Lower lobe of right lung (tissue), 2 donors: ENCODE results near the gene CREB3L2. TPM values are rescaled to one million over a fixed set of nuclear protein-coding genes. Genes with fewer than 3 reads are reported as not detected.
A peak's percentile ranks its signal among the peaks of the same experiment; 100 is the strongest.

Experiments
- ATAC-seq, 2 donors: fragments of 200-7000 bp; cut with Tn5 transposase; one replicate each; pipeline ENCODE4 v1.9.1; 2020 to 2022; ENCODE audit warnings: mild to moderate bottlenecking in 2 of 2, moderate library complexity in 2 of 2
- DNase-seq: peaks from one replicate; pipeline ENCODE4 v3.0.0-alpha.2; 2020
- H3K27ac ChIP-seq: fragments of 200-600 bp; one replicate; pipeline ENCODE4 v1.8.0; 2022
- H3K27me3 ChIP-seq: fragments of 200-600 bp; one replicate; pipeline ENCODE4 v1.8.0; 2022; ENCODE audit warnings: low read depth
- H3K36me3 ChIP-seq: fragments of 200-600 bp; one replicate; pipeline ENCODE4 v1.8.0; 2022; ENCODE audit warnings: mild to moderate bottlenecking
- H3K4me1 ChIP-seq: fragments of 200-600 bp; one replicate; pipeline ENCODE4 v1.8.0; 2022
- H3K4me3 ChIP-seq: fragments of 200-600 bp; one replicate; pipeline ENCODE4 v1.8.0; 2022; ENCODE audit warnings: mild to moderate bottlenecking
- H3K9me3 ChIP-seq: fragments of 200-600 bp; one replicate; pipeline ENCODE4 v1.8.0; 2022
- CTCF ChIP-seq: fragments of 200-600 bp; IDR thresholded peaks from one replicate; pipeline ENCODE4 v1.8.0; 2022; ENCODE audit warnings: antibody characterized with exemption, mild to moderate bottlenecking
- intact Hi-C: fragments of 100-400 bp; cut with DNase I; formaldehyde crosslinking; loops from one replicate; pipeline ENCODE4 v1.11.0; 2022
- total RNA-seq: library from RNA; stranded (reverse); fragmentation: NEBNext Ultra II Directional; extraction: Animal tissue kit (Norgen Biotek cat#: 25700); gene quantifications from one replicate; pipeline ENCODE4 v1.2.1, GENCODE V29; 2021
- donor health status: DM: no; HTN: yes; CAD: no; lungs with severe emphysema.

CREB3L2 gene
- total RNA-seq, 1 donor from 2014 or later, result 48.9 TPM

- Histone ChIP-seq H3K27ac (no peak overlapping the region), H3K4me1 (peaks cover 6% of the 10 kb centered on the region), H3K36me3 (peaks cover 51% of the 10 kb centered on the region), H3K27me3 (no peaks in the 10 kb centered on the region), H3K9me3 (no peaks in the 10 kb centered on the region), H3K4me3 (no peak overlapping the region)
- ATAC-seq (no peak), DNase-seq (no peak)
- intact Hi-C loops, result no loop called here
- TF ChIP-seq CTCF, result no peak
Observed at GRCh38 chr7:137873979-137874777, 127.7 kb downstream of the CREB3L2 start.

- ATAC-seq, result no peak
- H3K9me3 ChIP-seq, result no peaks in the 10 kb centered on the region
- no peak overlapping the region for H3K27ac ChIP-seq
- peaks cover 44% of the 10 kb centered on the region for H3K36me3 ChIP-seq
- H3K4me3 ChIP-seq, result no peak overlapping the region
- H3K27me3 ChIP-seq, result no peaks in the 10 kb centered on the region
- DNase-seq, result no peak
- TF ChIP-seq CTCF, result no peak
- H3K4me1 ChIP-seq, result peaks cover 6% of the 10 kb centered on the region
- intact Hi-C loops, result no loop called here
Observed at GRCh38 chr7:137873524-137873923, 128.4 kb downstream of the CREB3L2 start.

GRCh38 chr7:137871170-137871915 is 130.5 kb downstream of the CREB3L2 start:
- intact Hi-C loops, result no loop called here
- peaks cover 42% of the 10 kb centered on the region for H3K36me3 ChIP-seq
- no peaks in the 10 kb centered on the region for H3K27me3 ChIP-seq
- H3K4me1 ChIP-seq, result no peaks in the 10 kb centered on the region
- H3K4me3 ChIP-seq, result no peak overlapping the region
- peak overlapping the region; percentile 28 for H3K27ac ChIP-seq
- H3K9me3 ChIP-seq, result no peaks in the 10 kb centered on the region
- DNase-seq (no peak), ATAC-seq (peak in 1 of 2 donors; percentile 62)
- no peak for TF ChIP-seq CTCF

- H3K4me3 ChIP-seq, result no peak overlapping the region
- H3K27me3 ChIP-seq, result no peaks in the 10 kb centered on the region
- DNase-seq, result no peak
- no peak for ATAC-seq
- H3K27ac ChIP-seq, result no peak overlapping the region
- peaks cover 46% of the 10 kb centered on the region for H3K36me3 ChIP-seq
- TF ChIP-seq CTCF, result no peak
- intact Hi-C loops, result no loop called here
- no peaks in the 10 kb centered on the region for H3K4me1 ChIP-seq
- H3K9me3 ChIP-seq, result no peaks in the 10 kb centered on the region
Observed at GRCh38 chr7:137870684-137871083, 131.2 kb downstream of the CREB3L2 start.

GRCh38 chr7:137870078-137870477 is 131.8 kb downstream of the CREB3L2 start:
- intact Hi-C loops, result no loop called here
- H3K27ac ChIP-seq, result no peak overlapping the region
- no peak for DNase-seq
- H3K4me3 ChIP-seq, result no peak overlapping the region
- no peak for TF ChIP-seq CTCF
- H3K27me3 ChIP-seq, result no peaks in the 10 kb centered on the region
- ATAC-seq, result no peak
- H3K9me3 ChIP-seq, result no peaks in the 10 kb centered on the region
- no peaks in the 10 kb centered on the region for H3K4me1 ChIP-seq
- H3K36me3 ChIP-seq, result peaks cover 44% of the 10 kb centered on the region
